Measurements from ENCODE around the gene TNFRSF4. TPM values are rescaled to one million over a fixed set of nuclear protein-coding genes. Genes with fewer than 3 reads are reported as not detected.

Gene TNFRSF4
- total RNA-seq, 1 experiment from 2014 or later = 0.37 TPM

- H3K4me2 ChIP-seq (ENCODE audit: low read length) = no peak overlapping the region
- H4K20me1 ChIP-seq (ENCODE audit: insufficient read depth) = no peaks in the 10 kb centered on the region
- no peaks in the 10 kb centered on the region for H3K9me2 ChIP-seq (ENCODE audit: insufficient read depth)
- H3K9me3 ChIP-seq (ENCODE audit: control insufficient read depth in 1 of 2, insufficient read depth in 1 of 2, low read depth in 1 of 2, low read length in 2 of 2) = no peaks in the 10 kb centered on the region
- no peak overlapping the region; the same call in 1 of the 2 replicates for H3K27ac ChIP-seq (ENCODE audit: low read depth, low read length)
- BruUV-seq (replicated peaks) = no TSS peak
- no peak overlapping the region for H3K4me3 ChIP-seq (replicated peaks in 1 of 2; ENCODE audit: low read depth in 1 of 2, low read length in 2 of 2)
- ATAC-seq (no peak), DNase-seq (ENCODE audit: low read depth, low spot score) (no peak)
- ChIA-PET RAD21 (ENCODE audit: low non-redundant PET in 1 of 2, low total read pairs in 2 of 2, uncharacterized antibody in 2 of 2, unreplicated experiment in 2 of 2) (no interaction called here), POLR2A (interaction anchor here (0.8 kb wide), 1 partner anchor 25 kb away, joined by 3 read pairs; no protein-coding TSS in a partner anchor), CTCF (no interaction called here)
- intact Hi-C loops (cut with micrococcal nuclease) = no loop called here
- no peak overlapping the region for H2AFZ ChIP-seq (ENCODE audit: low read depth, low read length, poor library complexity, severe bottlenecking)
- no peaks in the 10 kb centered on the region for H3K27me3 ChIP-seq (ENCODE audit: insufficient read depth, low read length)
- H3K4me1 ChIP-seq (ENCODE audit: control insufficient read depth in 1 of 2, insufficient read depth in 2 of 2, low read length in 2 of 2) = peaks cover 4 to 17% of the 10 kb centered on the region in 2 experiments; a peak in 3 of 4 replicates
- H3K36me3 ChIP-seq (ENCODE audit: control insufficient read depth in 1 of 2, insufficient read depth in 2 of 2, low read length in 2 of 2) = no peaks in the 10 kb centered on the region
- no peaks in the 10 kb centered on the region for H3K79me2 ChIP-seq (ENCODE audit: insufficient read depth, low read length)
- TF ChIP-seq POLR2AphosphoS5 (IDR thresholded peaks at IDR 0.05; ENCODE audit: low read depth, low read length) = no peak
- no peak for TF ChIP-seq CTCF (IDR thresholded peaks at IDR 0.05 in 2 of 3, conservative IDR thresholded peaks at IDR 0.05 in 1 of 3; ENCODE audit: borderline replicate concordance in 1 of 3, insufficient read depth in 1 of 3, low read depth in 2 of 3, low read length in 2 of 3)
- no peak for TF ChIP-seq CEBPB (IDR thresholded peaks at IDR 0.05; ENCODE audit: low read depth)
- no peak overlapping the region for H3K9ac ChIP-seq (ENCODE audit: low read length)
Observed at GRCh38 chr1:1247341-1247913, 33.5 kb upstream of the TNFRSF4 start.

GRCh38 chr1:1246577-1247340, 32.8 kb upstream of the TNFRSF4 start, which contains the start of gene C1QTNF12:
TSS of gene C1QTNF12 (minus strand) at chr1:1246722. CDS start at chr1:1246690, 32 bp downstream.
- DNase-seq (ENCODE audit: low read depth, low spot score) (no peak), ATAC-seq (no peak)
- Histone ChIP-seq H3K4me1 (ENCODE audit: control insufficient read depth in 1 of 2, insufficient read depth in 2 of 2, low read length in 2 of 2) (peaks cover 4 to 17% of the 10 kb centered on the region in 2 experiments; a peak in 3 of 4 replicates), H3K36me3 (ENCODE audit: control insufficient read depth in 1 of 2, insufficient read depth in 2 of 2, low read length in 2 of 2) (no peaks in the 10 kb centered on the region), H3K27ac (ENCODE audit: low read depth, low read length) (no peak within 1 kb of the TSS; the same call in 1 of the 2 replicates), H2AFZ (ENCODE audit: low read depth, low read length, poor library complexity, severe bottlenecking) (no peak within 1 kb of the TSS), H3K27me3 (ENCODE audit: insufficient read depth, low read length) (no peaks in the 10 kb centered on the region), H3K9me3 (ENCODE audit: control insufficient read depth in 1 of 2, insufficient read depth in 1 of 2, low read depth in 1 of 2, low read length in 2 of 2) (no peaks in the 10 kb centered on the region), H4K20me1 (ENCODE audit: insufficient read depth) (no peaks in the 10 kb centered on the region), H3K9ac (ENCODE audit: low read length) (no peak within 1 kb of the TSS), H3K9me2 (ENCODE audit: insufficient read depth) (no peaks in the 10 kb centered on the region), H3K79me2 (ENCODE audit: insufficient read depth, low read length) (no peaks in the 10 kb centered on the region), H3K4me2 (ENCODE audit: low read length) (no peak within 1 kb of the TSS), H3K4me3 (replicated peaks in 1 of 2; ENCODE audit: low read depth in 1 of 2, low read length in 2 of 2) (no peak within 1 kb of the TSS)
- RAD21 ChIA-PET (ENCODE audit: low non-redundant PET in 1 of 2, low total read pairs in 2 of 2, uncharacterized antibody in 2 of 2, unreplicated experiment in 2 of 2) = no interaction called here
- POLR2A ChIA-PET = no interaction called here
- intact Hi-C loops (cut with micrococcal nuclease) = no loop called here
- CTCF ChIA-PET = no interaction called here
- no TSS peak for BruUV-seq (replicated peaks)
- no peak for TF ChIP-seq TCF7L2 (IDR thresholded peaks at IDR 0.05; ENCODE audit: borderline replicate concordance, extremely low read depth, insufficient read depth, insufficient read length)
- TF ChIP-seq ZFX (IDR thresholded peaks at IDR 0.05) = no peak
- no peak for TF ChIP-seq EGR1 (IDR thresholded peaks at IDR 0.05; ENCODE audit: low read depth)
- TF ChIP-seq REST (IDR thresholded peaks at IDR 0.05; ENCODE audit: low read depth) = no peak
- no peak for TF ChIP-seq ZBTB33 (IDR thresholded peaks at IDR 0.05; ENCODE audit: extremely low read depth, insufficient replicate concordance, low read length)
- no peak for TF ChIP-seq FOSL1 (IDR thresholded peaks at IDR 0.05; ENCODE audit: low read depth)
- TF ChIP-seq EZH2phosphoT487 (IDR thresholded peaks at IDR 0.05; ENCODE audit: borderline replicate concordance) = no peak

Data from HCT116 (cell line).